PC-3 (cell line): ENCODE data around the gene SMARCA4.

Source experiments
- EZH2 ChIP-seq: fragments of 300-600 bp; sonication (generic); IDR thresholded peaks from one replicate; pipeline ENCODE4 v1.6.1; 2017; ENCODE audit warnings: antibody characterized with exemption, mild to moderate bottlenecking, low read length; ENCODE audit not compliant: unreplicated experiment
- TF ChIP-seq, protein P1 (sequence below): fragments of 300-600 bp; sonication (generic); conservative IDR thresholded peaks from 2 replicates; pipeline ENCODE4 v1.5.1; 2017; ENCODE audit warnings: antibody characterized with exemption, low read depth, mild to moderate bottlenecking, low read length

DNA sequence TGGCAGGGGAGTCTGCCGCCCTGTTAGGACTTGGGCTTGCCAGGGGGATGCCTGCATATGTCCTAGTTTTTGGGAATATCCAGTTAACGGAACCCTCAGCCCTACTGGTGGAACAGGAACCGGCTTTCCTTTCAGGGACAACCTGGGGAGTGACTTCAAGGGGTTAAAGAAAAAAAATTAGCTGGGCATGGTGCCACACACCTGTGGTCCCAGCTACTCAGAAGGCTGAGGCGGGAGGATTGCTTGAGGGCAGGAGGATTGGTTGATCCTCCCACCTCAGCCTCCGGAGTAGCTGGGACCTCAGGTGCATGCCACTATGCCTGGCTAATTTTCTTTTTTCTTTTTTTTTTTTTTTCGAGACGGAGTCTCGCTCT lies 150.9 kb downstream of the SMARCA4 start:
- TF ChIP-seq, protein P1, sequence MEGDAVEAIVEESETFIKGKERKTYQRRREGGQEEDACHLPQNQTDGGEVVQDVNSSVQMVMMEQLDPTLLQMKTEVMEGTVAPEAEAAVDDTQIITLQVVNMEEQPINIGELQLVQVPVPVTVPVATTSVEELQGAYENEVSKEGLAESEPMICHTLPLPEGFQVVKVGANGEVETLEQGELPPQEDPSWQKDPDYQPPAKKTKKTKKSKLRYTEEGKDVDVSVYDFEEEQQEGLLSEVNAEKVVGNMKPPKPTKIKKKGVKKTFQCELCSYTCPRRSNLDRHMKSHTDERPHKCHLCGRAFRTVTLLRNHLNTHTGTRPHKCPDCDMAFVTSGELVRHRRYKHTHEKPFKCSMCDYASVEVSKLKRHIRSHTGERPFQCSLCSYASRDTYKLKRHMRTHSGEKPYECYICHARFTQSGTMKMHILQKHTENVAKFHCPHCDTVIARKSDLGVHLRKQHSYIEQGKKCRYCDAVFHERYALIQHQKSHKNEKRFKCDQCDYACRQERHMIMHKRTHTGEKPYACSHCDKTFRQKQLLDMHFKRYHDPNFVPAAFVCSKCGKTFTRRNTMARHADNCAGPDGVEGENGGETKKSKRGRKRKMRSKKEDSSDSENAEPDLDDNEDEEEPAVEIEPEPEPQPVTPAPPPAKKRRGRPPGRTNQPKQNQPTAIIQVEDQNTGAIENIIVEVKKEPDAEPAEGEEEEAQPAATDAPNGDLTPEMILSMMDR: no peak
- no peak for TF ChIP-seq EZH2
